SK-N-MC (cell line): Measurements from ENCODE around the gene HGS.

ENCODE experiments used
- EZH2 ChIP-seq: fragments of 200-600 bp; sonication (generic); IDR thresholded peaks from one replicate; pipeline ENCODE4 v1.6.1; 2017; ENCODE audit warnings: antibody characterized with exemption
- FOXP2 ChIP-seq: optimal IDR thresholded peaks from 2 replicates; pipeline ENCODE3; 2011; ENCODE audit warnings: mild to moderate bottlenecking, moderate library complexity; ENCODE audit not compliant: insufficient read depth; ENCODE audit errors: extremely low read length, control extremely low read depth
- POLR2AphosphoS5 ChIP-seq: IDR thresholded peaks from 2 replicates; pipeline ENCODE4 v1.6.1; 2012; ENCODE audit warnings: mild to moderate bottlenecking, low read depth, low read length, borderline replicate concordance

DNA sequence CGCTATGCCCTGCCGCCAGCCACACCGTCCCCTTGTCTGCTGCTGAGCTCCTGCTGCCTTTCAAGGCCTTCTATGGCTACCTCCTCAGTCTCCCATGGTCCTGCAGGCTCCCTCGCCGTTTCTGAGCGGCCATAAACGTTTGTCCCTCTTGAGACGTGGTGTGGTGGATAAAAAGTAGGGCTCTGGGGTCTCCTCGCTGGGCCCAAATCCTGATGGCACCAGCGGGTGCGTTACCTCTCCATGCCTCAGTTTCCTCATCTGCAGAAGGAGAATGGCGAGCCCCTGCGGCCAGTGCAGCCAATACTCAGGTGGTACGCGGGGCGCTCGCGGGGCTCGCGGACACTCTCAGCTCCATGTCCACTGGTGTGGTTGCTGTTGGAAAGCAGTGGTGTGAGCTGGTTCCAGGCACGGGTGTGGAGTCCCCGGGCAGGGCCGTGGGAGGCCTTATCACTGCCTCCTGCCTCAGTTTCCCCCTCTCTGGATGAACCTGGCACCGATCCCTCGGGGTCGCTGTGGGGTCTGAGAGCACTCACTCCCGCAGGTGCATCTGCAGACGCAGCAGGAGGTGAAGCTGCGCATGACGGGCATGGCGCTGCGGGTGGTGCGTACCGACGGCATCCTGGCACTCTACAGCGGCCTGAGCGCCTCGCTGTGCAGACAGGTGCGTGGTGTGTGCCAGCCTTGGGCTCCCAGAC, 30.7 kb downstream of the HGS start:
- TF ChIP-seq POLR2AphosphoS5 (no peak), EZH2 (no peak), FOXP2 (no peak)
